Measurements from ENCODE around the gene HDAC3. TPM values are rescaled to one million over a fixed set of nuclear protein-coding genes. Genes with fewer than 3 reads are reported as not detected.

HDAC3 gene
- polyA plus RNA-seq, 1 of the 3 experiments (the other 2 are of a cell fraction), result 104 TPM

DNA sequence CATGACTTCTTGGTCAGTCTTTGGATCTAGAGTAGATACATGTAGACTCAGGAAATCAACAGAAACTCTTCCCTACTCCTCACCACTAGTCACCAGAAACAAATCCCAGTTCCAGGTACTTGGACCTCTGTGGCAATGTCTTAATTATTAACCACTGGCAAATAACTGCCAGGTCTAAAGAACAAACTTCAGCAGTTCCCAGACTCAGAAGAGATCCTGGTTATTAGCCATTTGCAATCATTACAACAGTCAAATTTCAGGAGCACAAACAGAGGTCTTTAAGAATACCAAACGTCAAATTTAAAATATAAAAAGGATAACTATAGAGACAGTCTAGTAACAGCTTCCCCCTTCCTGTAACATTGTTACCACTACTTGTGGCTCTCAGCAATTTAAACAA is 28.1 kb downstream of the HDAC3 start:
- H3K79me2 ChIP-seq (ENCODE audit: insufficient read depth), result peaks cover 94% of the 10 kb centered on the region
- no peaks in the 10 kb centered on the region for H3K9me3 ChIP-seq
- H3K9me2 ChIP-seq, result no peaks in the 10 kb centered on the region
- peaks cover 0 to 8% of the 10 kb centered on the region in 2 experiments; a peak in 2 of 4 replicates for H3K4me1 ChIP-seq (ENCODE audit: control insufficient read depth in 1 of 2, insufficient read depth in 2 of 2, low read depth in 1 of 2, low read length in 1 of 2)
- H3K27ac ChIP-seq (ENCODE audit: low read depth in 2 of 2, low read length in 1 of 2), result no peak overlapping the region
- POLR2A ChIA-PET, result no interaction called here
- WGBS (ENCODE audit: low lambda C conversion rate), result 93% methylated on average over 1 of the region's 1 CpG
- no peaks in the 10 kb centered on the region for H4K20me1 ChIP-seq (ENCODE audit: insufficient read depth)
- H3K36me3 ChIP-seq (replicated peaks in 1 of 2; ENCODE audit: control insufficient read depth in 1 of 2, insufficient read depth in 2 of 2, low read length in 1 of 2), result peaks cover 4% of the 10 kb centered on the region in 2 experiments
- no peak overlapping the region for H3K4me3 ChIP-seq (ENCODE audit: low read depth in 2 of 2, low read length in 1 of 2)
- H3F3A ChIP-seq (replicated peaks; ENCODE audit: insufficient read depth), result peaks cover 6% of the 10 kb centered on the region
- H2AFZ ChIP-seq (ENCODE audit: low read depth), result no peak overlapping the region
- no peaks in the 10 kb centered on the region for H3K27me3 ChIP-seq (ENCODE audit: insufficient read depth)
- no peak overlapping the region for H3K4me2 ChIP-seq
- DNase-seq, result no peak
- TF ChIP-seq MEF2A (IDR thresholded peaks at IDR 0.05; ENCODE audit: borderline replicate concordance, low read depth), result no peak
- no peak for TF ChIP-seq TAF1 (IDR thresholded peaks at IDR 0.05; ENCODE audit: borderline replicate concordance, low read depth, low read length)
- TF ChIP-seq TCF12 (IDR thresholded peaks at IDR 0.05), result no peak
- TF ChIP-seq, protein P1, sequence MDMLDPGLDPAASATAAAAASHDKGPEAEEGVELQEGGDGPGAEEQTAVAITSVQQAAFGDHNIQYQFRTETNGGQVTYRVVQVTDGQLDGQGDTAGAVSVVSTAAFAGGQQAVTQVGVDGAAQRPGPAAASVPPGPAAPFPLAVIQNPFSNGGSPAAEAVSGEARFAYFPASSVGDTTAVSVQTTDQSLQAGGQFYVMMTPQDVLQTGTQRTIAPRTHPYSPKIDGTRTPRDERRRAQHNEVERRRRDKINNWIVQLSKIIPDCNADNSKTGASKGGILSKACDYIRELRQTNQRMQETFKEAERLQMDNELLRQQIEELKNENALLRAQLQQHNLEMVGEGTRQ (IDR thresholded peaks at IDR 0.05; ENCODE audit: borderline replicate concordance, low read depth, low read length), result no peak
- TF ChIP-seq, protein P2, sequence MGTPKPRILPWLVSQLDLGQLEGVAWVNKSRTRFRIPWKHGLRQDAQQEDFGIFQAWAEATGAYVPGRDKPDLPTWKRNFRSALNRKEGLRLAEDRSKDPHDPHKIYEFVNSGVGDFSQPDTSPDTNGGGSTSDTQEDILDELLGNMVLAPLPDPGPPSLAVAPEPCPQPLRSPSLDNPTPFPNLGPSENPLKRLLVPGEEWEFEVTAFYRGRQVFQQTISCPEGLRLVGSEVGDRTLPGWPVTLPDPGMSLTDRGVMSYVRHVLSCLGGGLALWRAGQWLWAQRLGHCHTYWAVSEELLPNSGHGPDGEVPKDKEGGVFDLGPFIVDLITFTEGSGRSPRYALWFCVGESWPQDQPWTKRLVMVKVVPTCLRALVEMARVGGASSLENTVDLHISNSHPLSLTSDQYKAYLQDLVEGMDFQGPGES (IDR thresholded peaks at IDR 0.05; ENCODE audit: low read depth, low read length), result no peak
- TF ChIP-seq EZH2phosphoT487 (IDR thresholded peaks at IDR 0.05; ENCODE audit: borderline replicate concordance, low read depth), result no peak
- no peak for TF ChIP-seq SMC3 (IDR thresholded peaks at IDR 0.05; ENCODE audit: low read depth, low read length)
- TF ChIP-seq TEAD4 (IDR thresholded peaks at IDR 0.05; ENCODE audit: borderline replicate concordance, insufficient read depth), result no peak
- TF ChIP-seq GABPA (IDR thresholded peaks at IDR 0.05; ENCODE audit: low read depth), result no peak
- TF ChIP-seq FOXJ3 (CRISPR knock-in tag; IDR thresholded peaks at IDR 0.05), result no peak
- TF ChIP-seq RXRA (IDR thresholded peaks at IDR 0.05; ENCODE audit: borderline replicate concordance, low read depth), result no peak
- no peak for TF ChIP-seq RAD21 (IDR thresholded peaks at IDR 0.05; ENCODE audit: low read length)
- TF ChIP-seq NFIC (IDR thresholded peaks at IDR 0.05; ENCODE audit: borderline replicate concordance), result no peak
- TF ChIP-seq, protein P3, sequence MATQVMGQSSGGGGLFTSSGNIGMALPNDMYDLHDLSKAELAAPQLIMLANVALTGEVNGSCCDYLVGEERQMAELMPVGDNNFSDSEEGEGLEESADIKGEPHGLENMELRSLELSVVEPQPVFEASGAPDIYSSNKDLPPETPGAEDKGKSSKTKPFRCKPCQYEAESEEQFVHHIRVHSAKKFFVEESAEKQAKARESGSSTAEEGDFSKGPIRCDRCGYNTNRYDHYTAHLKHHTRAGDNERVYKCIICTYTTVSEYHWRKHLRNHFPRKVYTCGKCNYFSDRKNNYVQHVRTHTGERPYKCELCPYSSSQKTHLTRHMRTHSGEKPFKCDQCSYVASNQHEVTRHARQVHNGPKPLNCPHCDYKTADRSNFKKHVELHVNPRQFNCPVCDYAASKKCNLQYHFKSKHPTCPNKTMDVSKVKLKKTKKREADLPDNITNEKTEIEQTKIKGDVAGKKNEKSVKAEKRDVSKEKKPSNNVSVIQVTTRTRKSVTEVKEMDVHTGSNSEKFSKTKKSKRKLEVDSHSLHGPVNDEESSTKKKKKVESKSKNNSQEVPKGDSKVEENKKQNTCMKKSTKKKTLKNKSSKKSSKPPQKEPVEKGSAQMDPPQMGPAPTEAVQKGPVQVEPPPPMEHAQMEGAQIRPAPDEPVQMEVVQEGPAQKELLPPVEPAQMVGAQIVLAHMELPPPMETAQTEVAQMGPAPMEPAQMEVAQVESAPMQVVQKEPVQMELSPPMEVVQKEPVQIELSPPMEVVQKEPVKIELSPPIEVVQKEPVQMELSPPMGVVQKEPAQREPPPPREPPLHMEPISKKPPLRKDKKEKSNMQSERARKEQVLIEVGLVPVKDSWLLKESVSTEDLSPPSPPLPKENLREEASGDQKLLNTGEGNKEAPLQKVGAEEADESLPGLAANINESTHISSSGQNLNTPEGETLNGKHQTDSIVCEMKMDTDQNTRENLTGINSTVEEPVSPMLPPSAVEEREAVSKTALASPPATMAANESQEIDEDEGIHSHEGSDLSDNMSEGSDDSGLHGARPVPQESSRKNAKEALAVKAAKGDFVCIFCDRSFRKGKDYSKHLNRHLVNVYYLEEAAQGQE (IDR thresholded peaks at IDR 0.05; ENCODE audit: low read depth, low read length), result no peak
- TF ChIP-seq MXI1 (IDR thresholded peaks at IDR 0.05; ENCODE audit: low read depth, low read length), result no peak
- TF ChIP-seq RCOR1 (IDR thresholded peaks at IDR 0.05; ENCODE audit: low read length), result no peak
- TF ChIP-seq, protein P4, sequence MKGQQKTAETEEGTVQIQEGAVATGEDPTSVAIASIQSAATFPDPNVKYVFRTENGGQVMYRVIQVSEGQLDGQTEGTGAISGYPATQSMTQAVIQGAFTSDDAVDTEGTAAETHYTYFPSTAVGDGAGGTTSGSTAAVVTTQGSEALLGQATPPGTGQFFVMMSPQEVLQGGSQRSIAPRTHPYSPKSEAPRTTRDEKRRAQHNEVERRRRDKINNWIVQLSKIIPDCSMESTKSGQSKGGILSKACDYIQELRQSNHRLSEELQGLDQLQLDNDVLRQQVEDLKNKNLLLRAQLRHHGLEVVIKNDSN (IDR thresholded peaks at IDR 0.05; ENCODE audit: borderline replicate concordance, low read depth), result no peak
- no peak for TF ChIP-seq POLR2AphosphoS5 (IDR thresholded peaks at IDR 0.05; ENCODE audit: low read depth, low read length)
- TF ChIP-seq JUND (IDR thresholded peaks at IDR 0.05), result no peak
- TF ChIP-seq YY1 (IDR thresholded peaks at IDR 0.05; ENCODE audit: low read depth), result no peak
- CTCF ChIA-PET, result interaction anchor here (1.6 to 4.2 kb wide), 3 partner anchors 11 to 17 kb away, joined by 5 to 32 read pairs (median 13); partner anchors contain the start of gene DIAPH1
- H3K9ac ChIP-seq, result no peak overlapping the region
